Activated naive CD4-positive, alpha-beta T cell (primary cell): Measurements from ENCODE around the gene EEPD1.
"Not testable (repeated sequence)": the region's sequence is repeated elsewhere in the genome, so short reads cannot be mapped to it uniquely, and the experiment has no call there.

Experiments
- DNase-seq, 4 experiments: peaks; one replicate each; lab custom pipeline; 2025; lab: John Stamatoyannopoulos, UW

EEPD1 gene

GRCh38 chr7:36128448-36129047, 24.5 kb upstream of the EEPD1 start:
- no peak for DNase-seq

GRCh38 chr7:36129048-36129534, 24.0 kb upstream of the EEPD1 start:
- no peak for DNase-seq

GRCh38 chr7:36130236-36130945, 22.7 kb upstream of the EEPD1 start:
- no peak for DNase-seq

- DNase-seq = no peak
These were observed 22.0 kb upstream of the EEPD1 start for GRCh38 chr7:36131026-36131425.

- DNase-seq = no peak
These were observed 21.6 kb upstream of the EEPD1 start for GRCh38 chr7:36131499-36131898.

- no peak for DNase-seq
These were observed 21.0 kb upstream of the EEPD1 start for GRCh38 chr7:36132012-36132411.

GRCh38 chr7:36135700-36136099, 17.4 kb upstream of the EEPD1 start:
- DNase-seq = no peak

- DNase-seq = no peak
These were observed 15.8 kb upstream of the EEPD1 start for GRCh38 chr7:36137258-36137657.

GRCh38 chr7:36137754-36138153, 15.3 kb upstream of the EEPD1 start:
- no peak for DNase-seq

GRCh38 chr7:36138209-36138608, 14.8 kb upstream of the EEPD1 start:
- DNase-seq = no peak

- DNase-seq = no peak
These were observed 11.7 kb upstream of the EEPD1 start for GRCh38 chr7:36141351-36141750.

- DNase-seq = no peak
These were observed 11.2 kb upstream of the EEPD1 start for GRCh38 chr7:36141850-36142249.

- no peak for DNase-seq
These were observed 8.9 kb upstream of the EEPD1 start for GRCh38 chr7:36144189-36144588.

GRCh38 chr7:36145686-36146085, 7.4 kb upstream of the EEPD1 start:
- no peak for DNase-seq

- DNase-seq = no peak
These were observed 5.7 kb upstream of the EEPD1 start for GRCh38 chr7:36147361-36147760.

GRCh38 chr7:36148422-36149065, 4.5 kb upstream of the EEPD1 start:
- no peak for DNase-seq

GRCh38 chr7:36149240-36149639, 3.8 kb upstream of the EEPD1 start:
- not testable (repeated sequence) for DNase-seq

GRCh38 chr7:36149694-36150452, 3.2 kb upstream of the EEPD1 start:
- no peak for DNase-seq

- no peak for DNase-seq
These were observed 916 bp upstream of the EEPD1 start for GRCh38 chr7:36151921-36152755.

- DNase-seq = peak in 2 of 4 experiments; percentile 18 to 45
These were observed 580 bp downstream of the EEPD1 start for GRCh38 chr7:36153571-36154097.
